ENCODE results near the gene CLDN34. TPM values are rescaled to one million over a fixed set of nuclear protein-coding genes. Genes with fewer than 3 reads are reported as not detected.

Gene CLDN34
- polyA plus RNA-seq, 1 of the 3 experiments (the other 2 are of a cell fraction) = not detected

- POLR2A ChIA-PET = no interaction called here
These were observed 37.8 kb downstream of the CLDN34 start for GRCh38 chrX:10004832-10005475.

GRCh38 chrX:10006086-10006485 lies 38.9 kb downstream of the CLDN34 start:
- peaks cover 0 to 4% of the 10 kb centered on the region in 2 experiments; a peak in 1 of 4 replicates for H3K4me1 ChIP-seq (ENCODE audit: control insufficient read depth in 1 of 2, insufficient read depth in 2 of 2, low read depth in 1 of 2, low read length in 1 of 2)
- no peaks in the 10 kb centered on the region for H3K27me3 ChIP-seq (ENCODE audit: insufficient read depth)
- no peak overlapping the region for H3K27ac ChIP-seq (ENCODE audit: low read depth in 2 of 2, low read length in 1 of 2)
- DNase-seq = no peak
- no peak overlapping the region for H3K9ac ChIP-seq
- no peaks in the 10 kb centered on the region for H3K36me3 ChIP-seq (replicated peaks in 1 of 2; ENCODE audit: control insufficient read depth in 1 of 2, insufficient read depth in 2 of 2, low read length in 1 of 2)
- no peaks in the 10 kb centered on the region for H3K9me2 ChIP-seq
- CTCF ChIA-PET = no interaction called here
- no peak overlapping the region for H3K4me3 ChIP-seq (ENCODE audit: low read depth in 2 of 2, low read length in 1 of 2)
- no peak overlapping the region for H3K4me2 ChIP-seq
- H3F3A ChIP-seq (replicated peaks; ENCODE audit: insufficient read depth) = peaks cover 8% of the 10 kb centered on the region
- no peaks in the 10 kb centered on the region for H3K79me2 ChIP-seq (ENCODE audit: insufficient read depth)
- no peaks in the 10 kb centered on the region for H4K20me1 ChIP-seq (ENCODE audit: insufficient read depth)
- TF ChIP-seq MEF2A (IDR thresholded peaks at IDR 0.05; ENCODE audit: borderline replicate concordance, low read depth) = no peak
- TF ChIP-seq GABPA (IDR thresholded peaks at IDR 0.05; ENCODE audit: low read depth) = no peak
- no peak for TF ChIP-seq POLR2AphosphoS5 (IDR thresholded peaks at IDR 0.05; ENCODE audit: low read depth, low read length)
- no peak for TF ChIP-seq CTCF (IDR thresholded peaks at IDR 0.05)
- no peak for TF ChIP-seq RCOR1 (IDR thresholded peaks at IDR 0.05; ENCODE audit: low read length)
- TF ChIP-seq FOXJ3 (CRISPR knock-in tag; IDR thresholded peaks at IDR 0.05) = no peak
- TF ChIP-seq SIN3A (IDR thresholded peaks at IDR 0.05; ENCODE audit: borderline replicate concordance, low read depth, low read length) = no peak
- TF ChIP-seq FOSL2 (IDR thresholded peaks at IDR 0.05; ENCODE audit: borderline replicate concordance, low read depth) = no peak
- TF ChIP-seq EP300 (IDR thresholded peaks at IDR 0.05; ENCODE audit: borderline replicate concordance in 1 of 2, low read depth in 1 of 2, low read length in 1 of 2) = no peak
- no peak for TF ChIP-seq GATA2 (CRISPR knock-in tag; IDR thresholded peaks at IDR 0.05)
- no peak for TF ChIP-seq NFIC (IDR thresholded peaks at IDR 0.05; ENCODE audit: borderline replicate concordance)
- TF ChIP-seq TCF12 (IDR thresholded peaks at IDR 0.05) = no peak
- TF ChIP-seq USF1 (IDR thresholded peaks at IDR 0.05; ENCODE audit: borderline replicate concordance, low read depth) = no peak
- no peak for TF ChIP-seq MAX (IDR thresholded peaks at IDR 0.05; ENCODE audit: low read depth)
- TF ChIP-seq TEAD4 (IDR thresholded peaks at IDR 0.05; ENCODE audit: borderline replicate concordance, insufficient read depth) = no peak
- no peak for TF ChIP-seq ZBTB33 (IDR thresholded peaks at IDR 0.05; ENCODE audit: borderline replicate concordance, low read depth)
- TF ChIP-seq PBX3 (IDR thresholded peaks at IDR 0.05) = no peak
- no peaks in the 10 kb centered on the region for H3K9me3 ChIP-seq
- POLR2A ChIA-PET = no interaction called here
- WGBS (ENCODE audit: low lambda C conversion rate) = 57% methylated on average over 8 of the region's 8 CpGs
- H2AFZ ChIP-seq (ENCODE audit: low read depth) = no peak overlapping the region

More at GRCh38 chrX:10004832-10005475, 37.8 kb downstream of the CLDN34 start:
- H3K9me3 ChIP-seq = no peaks in the 10 kb centered on the region
- H3K9ac ChIP-seq = no peak overlapping the region
- WGBS (ENCODE audit: low lambda C conversion rate) = 52% methylated on average over 8 of the region's 8 CpGs
- no peak overlapping the region for H3K4me2 ChIP-seq
- H3F3A ChIP-seq (replicated peaks; ENCODE audit: insufficient read depth) = peaks cover 8% of the 10 kb centered on the region
- TF ChIP-seq RFX5 (IDR thresholded peaks at IDR 0.05; ENCODE audit: low read length) = no peak
- TF ChIP-seq CHD2 (IDR thresholded peaks at IDR 0.05; ENCODE audit: low read length, partially characterized antibody) = no peak
- TF ChIP-seq SIN3A (IDR thresholded peaks at IDR 0.05; ENCODE audit: borderline replicate concordance, low read depth, low read length) = no peak
- TF ChIP-seq YY1 (IDR thresholded peaks at IDR 0.05; ENCODE audit: low read depth) = no peak
- no peak for TF ChIP-seq NRF1 (IDR thresholded peaks at IDR 0.05; ENCODE audit: low read depth, low read length)
- no peak for TF ChIP-seq RAD21 (IDR thresholded peaks at IDR 0.05; ENCODE audit: low read length)
- no peak for TF ChIP-seq RCOR1 (IDR thresholded peaks at IDR 0.05; ENCODE audit: low read length)
- no peak for TF ChIP-seq ELF1 (IDR thresholded peaks at IDR 0.05)
- TF ChIP-seq MAX (IDR thresholded peaks at IDR 0.05; ENCODE audit: low read depth) = no peak
- no peak for TF ChIP-seq FOXJ3 (CRISPR knock-in tag; IDR thresholded peaks at IDR 0.05)
- no peak for TF ChIP-seq FOXM1 (IDR thresholded peaks at IDR 0.05; ENCODE audit: low read depth)
- CTCF ChIA-PET = no interaction called here
- H3K27me3 ChIP-seq (ENCODE audit: insufficient read depth) = no peaks in the 10 kb centered on the region
- H3K4me3 ChIP-seq (ENCODE audit: low read depth in 2 of 2, low read length in 1 of 2) = no peak overlapping the region
- no peaks in the 10 kb centered on the region for H3K79me2 ChIP-seq (ENCODE audit: insufficient read depth)
- H3K9me2 ChIP-seq = no peaks in the 10 kb centered on the region
- no peak for DNase-seq
- H3K4me1 ChIP-seq (ENCODE audit: control insufficient read depth in 1 of 2, insufficient read depth in 2 of 2, low read depth in 1 of 2, low read length in 1 of 2) = no peaks in the 10 kb centered on the region; a peak in 1 of 4 replicates
- H4K20me1 ChIP-seq (ENCODE audit: insufficient read depth) = no peaks in the 10 kb centered on the region
- no peak overlapping the region for H3K27ac ChIP-seq (ENCODE audit: low read depth in 2 of 2, low read length in 1 of 2)
- no peaks in the 10 kb centered on the region for H3K36me3 ChIP-seq (replicated peaks in 1 of 2; ENCODE audit: control insufficient read depth in 1 of 2, insufficient read depth in 2 of 2, low read length in 1 of 2)
- no peak overlapping the region for H2AFZ ChIP-seq (ENCODE audit: low read depth)

Measured in SK-N-SH (cell line).